Heart right ventricle (tissue), 16 donors: ENCODE data around the gene PRKAR1B. TPM values are rescaled to one million over a fixed set of nuclear protein-coding genes. Genes with fewer than 3 reads are reported as not detected.

Experiments used
- ATAC-seq, 8 donors: fragments of 200-7000 bp; cut with Tn5 transposase; one replicate each; pipeline ENCODE4 v1.9.1; 2020; ENCODE audit warnings: mild to moderate bottlenecking in 8 of 8, moderate library complexity in 8 of 8, moderate number of reproducible peaks in 1 of 8
- DNase-seq, 2 donors: peaks; one replicate each; pipeline ENCODE4 v3.0.0-alpha.2; 2020
- H3K27ac ChIP-seq, 10 donors: fragments of 200-600 bp; sonication (generic) in 2 of 10; one replicate each; pipeline versions ENCODE4 v1.5.0 to v1.8.0; 2020 to 2022; ENCODE audit warnings: mild to moderate bottlenecking in 3 of 10
- H3K27me3 ChIP-seq, 7 donors: fragments of 200-600 bp; one replicate each; pipeline ENCODE4 v1.8.0; 2021 to 2022; ENCODE audit warnings: mild to moderate bottlenecking in 2 of 7
- H3K36me3 ChIP-seq, 9 donors: fragments of 200-600 bp; sonication (generic) in 1 of 9; one replicate each; pipeline versions ENCODE4 v1.5.0 to v1.8.0; 2020 to 2022; ENCODE audit warnings: mild to moderate bottlenecking in 2 of 9
- H3K4me1 ChIP-seq, 9 donors: fragments of 200-600 bp; sonication (generic) in 1 of 9; one replicate each; pipeline versions ENCODE4 v1.5.0 to v1.8.0; 2020 to 2022; ENCODE audit warnings: mild to moderate bottlenecking in 4 of 9
- H3K4me3 ChIP-seq, 10 donors: fragments of 200-600 bp; sonication (generic) in 2 of 10; one replicate each; pipeline versions ENCODE4 v1.5.0 to v1.8.0; 2020 to 2022; ENCODE audit warnings: mild to moderate bottlenecking in 7 of 10, moderate library complexity in 2 of 10
- H3K9me3 ChIP-seq, 11 donors: fragments of 200-600 bp in 10 of 11; sonication (generic) in 2 of 11; one replicate each; pipeline versions ENCODE4 v1.5.0 to v1.8.0; 2013 to 2022; ENCODE audit warnings: mild to moderate bottlenecking in 2 of 11, control low read depth in 1 of 11, moderate library complexity in 1 of 11
- WGBS, 2 donors: extraction: QIAGEN DNeasy Blood & Tissue Kit; methylation state at CpG; one replicate each; pipeline ENCODE4 v1.1.7; 2013; ENCODE audit warnings: inconsistent platforms in 1 of 2; 5-methylcytosine and 5-hydroxymethylcytosine counted together
- intact Hi-C, 10 donors: fragments of 100-400 bp; cut with DNase I; formaldehyde crosslinking; loops; one replicate each; pipeline versions ENCODE4 v1.11.1 to v1.14.2; 2022
- polyA plus RNA-seq, 2 donors: library from polyadenylated mRNA; stranded (reverse); fragments of 200-250 nt; gene quantifications; one replicate each; pipeline ENCODE4 v1.2.3, GENCODE V29; 2013
- total RNA-seq, 10 donors: library from RNA; stranded (reverse); fragmentation: NEBNext Ultra II Directional in 3 of 10; extraction: Animal tissue kit (Norgen Biotek cat#: 25700) in 3 of 10; gene quantifications; one replicate each; pipeline versions ENCODE4 v1.2.1 to v1.2.4, GENCODE V29; 2021 to 2023
- TF ChIP-seq, protein P1 (sequence below), 9 donors: fragments of 200-600 bp; sonication (generic) in 2 of 9; IDR thresholded peaks; one replicate each; pipeline versions ENCODE4 v1.5.0 to v1.8.0; 2021 to 2022; ENCODE audit warnings: antibody characterized with exemption in 9 of 9, mild to moderate bottlenecking in 5 of 9, moderate library complexity in 1 of 9
- donor health status: Arrhythmogenic right ventricular cardiomyopathy.
- donor health status: ischemic (EF 13 %, LVEDD 7.1; RV severe dilation, severe dysfunction).
- donor health status: healthy with polysubstance abuse.
- donor health status: DM: no; HTN: yes; CAD: no.
- donor health status: DM: no; HTN: no; CAD: no.
- donor health status: ischemic (EF 25% LVEDD 6.9; RV normal size, moderate dysfunction).
- donor health status: ischemic (EF 25% LVEDD 5.7; RV mildly dilated, moderate dysfunction).
- donor health status: healthy.
- donor health status: DM: yes; HTN: yes; CAD: no.
- donor health status: Ischemic cardiomyopathy.
- donor health status: ischemic (EF 35%, LVEDD 5.7; RV mildly dilated, moderate dysfunction).
- donor health status: nonischemic (EF 11% LVEDD 7.7; RV severe dilation, severe dysfunction).
- donor health status: DM: yes; HTN: yes; CAD: no.
- donor health status: PGD.
- donor health status: ischemic (EF 29% LVEDD 5.4; RV normal size, mild dysfunction).
- donor health status: nonischemic (EF 23%, LVEDD 6.1; RV moderate dilation, normal function).

PRKAR1B gene
- total and polyA plus RNA-seq, 12 donors = 5.0 to 24.5 (median 20.6) TPM

DNA sequence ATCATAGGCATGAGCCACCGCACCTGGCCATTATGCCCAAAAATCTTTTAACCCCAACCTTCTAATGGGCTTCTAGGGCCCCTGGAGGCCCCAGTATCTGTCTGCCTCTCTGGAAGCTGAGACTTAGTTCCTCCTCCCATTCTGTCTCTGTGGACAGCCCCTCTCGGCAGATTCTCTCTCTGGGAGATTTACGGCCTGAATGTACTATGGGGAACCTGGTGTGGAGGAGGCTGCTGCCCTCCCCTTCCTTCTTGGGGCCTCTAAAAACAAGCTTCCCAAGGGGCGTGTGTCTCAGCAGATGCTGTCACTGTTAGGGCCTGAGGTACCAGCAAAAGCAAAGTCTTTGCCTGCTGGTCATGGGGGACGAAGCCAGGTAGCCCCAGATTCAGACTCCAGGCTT is 35.8 kb upstream of the PRKAR1B start:
- WGBS, 2 donors = 90 to 91% methylated on average over 5 of the region's 5 CpGs
- Histone ChIP-seq H3K9me3 (no peaks in the 10 kb centered on the region), H3K4me3 (no peak overlapping the region), H3K27ac (no peak overlapping the region), H3K36me3 (peaks cover 0 to 96% (median 41%) of the 10 kb centered on the region in 9 donors), H3K27me3 (no peaks in the 10 kb centered on the region), H3K4me1 (no peaks in the 10 kb centered on the region)
- ATAC-seq (no peak), DNase-seq (no peak)
- intact Hi-C loops = no loop called here
- TF ChIP-seq, protein P1, sequence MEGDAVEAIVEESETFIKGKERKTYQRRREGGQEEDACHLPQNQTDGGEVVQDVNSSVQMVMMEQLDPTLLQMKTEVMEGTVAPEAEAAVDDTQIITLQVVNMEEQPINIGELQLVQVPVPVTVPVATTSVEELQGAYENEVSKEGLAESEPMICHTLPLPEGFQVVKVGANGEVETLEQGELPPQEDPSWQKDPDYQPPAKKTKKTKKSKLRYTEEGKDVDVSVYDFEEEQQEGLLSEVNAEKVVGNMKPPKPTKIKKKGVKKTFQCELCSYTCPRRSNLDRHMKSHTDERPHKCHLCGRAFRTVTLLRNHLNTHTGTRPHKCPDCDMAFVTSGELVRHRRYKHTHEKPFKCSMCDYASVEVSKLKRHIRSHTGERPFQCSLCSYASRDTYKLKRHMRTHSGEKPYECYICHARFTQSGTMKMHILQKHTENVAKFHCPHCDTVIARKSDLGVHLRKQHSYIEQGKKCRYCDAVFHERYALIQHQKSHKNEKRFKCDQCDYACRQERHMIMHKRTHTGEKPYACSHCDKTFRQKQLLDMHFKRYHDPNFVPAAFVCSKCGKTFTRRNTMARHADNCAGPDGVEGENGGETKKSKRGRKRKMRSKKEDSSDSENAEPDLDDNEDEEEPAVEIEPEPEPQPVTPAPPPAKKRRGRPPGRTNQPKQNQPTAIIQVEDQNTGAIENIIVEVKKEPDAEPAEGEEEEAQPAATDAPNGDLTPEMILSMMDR (IDR thresholded peaks at IDR 0.05) = no peak

DNA sequence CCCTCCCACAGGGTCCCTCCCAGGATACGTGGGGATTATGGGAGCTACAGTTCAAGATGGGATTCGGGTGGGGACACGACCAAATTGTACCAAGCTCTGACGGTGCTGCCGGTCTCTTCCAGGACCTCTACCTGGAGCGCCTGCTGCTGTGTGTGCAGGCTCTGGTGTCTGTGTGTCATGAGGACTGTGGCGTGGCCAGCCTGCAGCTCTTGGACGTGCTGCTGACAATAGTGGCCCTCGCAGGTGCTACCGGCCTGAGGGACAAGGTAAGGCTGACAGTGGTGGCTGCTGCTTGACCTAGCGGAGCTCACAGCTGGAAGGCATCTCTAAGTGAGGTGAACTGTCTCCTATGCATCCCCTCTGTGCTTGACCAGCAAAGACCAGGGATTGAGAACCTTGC is 34.5 kb upstream of the PRKAR1B start:
- no peak for ATAC-seq
- DNase-seq = no peak
- whole genome bisulfite sequencing, 2 donors = 95 to 96% methylated on average over 11 of the region's 11 CpGs
- H3K27me3 ChIP-seq = no peaks in the 10 kb centered on the region
- peaks cover 5 to 100% (median 53%) of the 10 kb centered on the region in 9 donors for H3K36me3 ChIP-seq
- H3K9me3 ChIP-seq = no peaks in the 10 kb centered on the region
- intact Hi-C loops = no loop called here
- H3K4me1 ChIP-seq = no peaks in the 10 kb centered on the region
- TF ChIP-seq, protein P1 (IDR thresholded peaks at IDR 0.05) = no peak
- H3K4me3 ChIP-seq = no peak overlapping the region
- H3K27ac ChIP-seq = no peak overlapping the region

GRCh38 chr7:761101-761500 is 34.0 kb upstream of the PRKAR1B start:
- intact Hi-C loops = no loop called here
- no peaks in the 10 kb centered on the region for H3K9me3 ChIP-seq
- ATAC-seq (no peak), DNase-seq (no peak)
- TF ChIP-seq, protein P1 (IDR thresholded peaks at IDR 0.05) = no peak
- H3K27me3 ChIP-seq = no peaks in the 10 kb centered on the region
- WGBS, 2 donors = 96 to 98% methylated on average over 12 of the region's 12 CpGs
- no peak overlapping the region for H3K27ac ChIP-seq
- H3K4me3 ChIP-seq = no peak overlapping the region
- H3K36me3 ChIP-seq = peaks cover 5 to 98% (median 55%) of the 10 kb centered on the region in 9 donors
- no peaks in the 10 kb centered on the region for H3K4me1 ChIP-seq

- no peak overlapping the region for H3K4me3 ChIP-seq
- ATAC-seq = no peak
- TF ChIP-seq, protein P1 (IDR thresholded peaks at IDR 0.05) = no peak
- H3K27ac ChIP-seq = no peak overlapping the region
- no peaks in the 10 kb centered on the region for H3K4me1 ChIP-seq
- intact Hi-C loops = no loop called here
- 87 to 95% methylated on average over 16 of the region's 16 CpGs for WGBS, 2 donors
- no peak for DNase-seq
- no peaks in the 10 kb centered on the region for H3K9me3 ChIP-seq
- peaks cover 2 to 95% (median 48%) of the 10 kb centered on the region in 9 donors for H3K36me3 ChIP-seq
- no peaks in the 10 kb centered on the region for H3K27me3 ChIP-seq
Observed at GRCh38 chr7:760006-760405, 32.9 kb upstream of the PRKAR1B start.
